Measurements from ENCODE around the gene TRIM47.

Gene TRIM47

GRCh38 chr17:75922963-75923874 lies 44.8 kb upstream of the TRIM47 start:
- DNase-seq (ENCODE audit: low read depth) = no peak
- H3K4me3 ChIP-seq (ENCODE audit: low read depth, low read length) = no peak overlapping the region
- TF ChIP-seq MAX (IDR thresholded peaks at IDR 0.05; ENCODE audit: low read depth, low read length) = no peak
- no peak for TF ChIP-seq POLR2A (IDR thresholded peaks at IDR 0.05; ENCODE audit: extremely low read depth, insufficient read length)
- no peak for TF ChIP-seq CTCF (IDR thresholded peaks at IDR 0.05; ENCODE audit: low read depth, low read length)
- TF ChIP-seq MYC (IDR thresholded peaks at IDR 0.05; ENCODE audit: low read depth, low read length) = no peak

GRCh38 chr17:75922173-75922961 lies 44.0 kb upstream of the TRIM47 start:
- no peak for TF ChIP-seq MYC (IDR thresholded peaks at IDR 0.05; ENCODE audit: low read depth, low read length)
- TF ChIP-seq MAX (IDR thresholded peaks at IDR 0.05; ENCODE audit: low read depth, low read length) = no peak
- no peak for TF ChIP-seq POLR2A (IDR thresholded peaks at IDR 0.05; ENCODE audit: extremely low read depth, insufficient read length)
- TF ChIP-seq CTCF (IDR thresholded peaks at IDR 0.05; ENCODE audit: low read depth, low read length) = no peak
- no peak for DNase-seq (ENCODE audit: low read depth)

GRCh38 chr17:75921596-75921995 lies 43.2 kb upstream of the TRIM47 start:
- H3K4me3 ChIP-seq (ENCODE audit: low read depth, low read length) = no peak overlapping the region
- TF ChIP-seq POLR2A (IDR thresholded peaks at IDR 0.05; ENCODE audit: extremely low read depth, insufficient read length) (no peak), CTCF (IDR thresholded peaks at IDR 0.05; ENCODE audit: low read depth, low read length) (no peak), MAX (IDR thresholded peaks at IDR 0.05; ENCODE audit: low read depth, low read length) (no peak), MYC (IDR thresholded peaks at IDR 0.05; ENCODE audit: low read depth, low read length) (no peak)
- DNase-seq (ENCODE audit: low read depth) = no peak

More at GRCh38 chr17:75922173-75922961, 44.0 kb upstream of the TRIM47 start:
- H3K4me3 ChIP-seq (ENCODE audit: low read depth, low read length) = no peak overlapping the region

GRCh38 chr17:75920045-75920560 lies 41.7 kb upstream of the TRIM47 start:
- H3K4me3 ChIP-seq (ENCODE audit: low read depth, low read length) = no peak overlapping the region
- no peak for TF ChIP-seq POLR2A (IDR thresholded peaks at IDR 0.05; ENCODE audit: extremely low read depth, insufficient read length)
- TF ChIP-seq MAX (IDR thresholded peaks at IDR 0.05; ENCODE audit: low read depth, low read length) = no peak
- no peak for TF ChIP-seq MYC (IDR thresholded peaks at IDR 0.05; ENCODE audit: low read depth, low read length)
- TF ChIP-seq CTCF (IDR thresholded peaks at IDR 0.05; ENCODE audit: low read depth, low read length) = no peak
- no peak for DNase-seq (ENCODE audit: low read depth)

GRCh38 chr17:75919611-75920010 lies 41.2 kb upstream of the TRIM47 start:
- DNase-seq (ENCODE audit: low read depth) = no peak
- TF ChIP-seq POLR2A (IDR thresholded peaks at IDR 0.05; ENCODE audit: extremely low read depth, insufficient read length) = no peak
- TF ChIP-seq MYC (IDR thresholded peaks at IDR 0.05; ENCODE audit: low read depth, low read length) = no peak
- no peak for TF ChIP-seq CTCF (IDR thresholded peaks at IDR 0.05; ENCODE audit: low read depth, low read length)
- no peak for TF ChIP-seq MAX (IDR thresholded peaks at IDR 0.05; ENCODE audit: low read depth, low read length)
- no peak overlapping the region for H3K4me3 ChIP-seq (ENCODE audit: low read depth, low read length)

Data from NB4 (cell line).